GM18873 (cell line): ENCODE data around the gene RASSF1.

ENCODE experiments used
- ATAC-seq: cut with Tn5 transposase; IDR thresholded peaks from one replicate; pipeline ENCODE4 v1.9.1; 2021; ENCODE audit warnings: mild to moderate bottlenecking, moderate library complexity, moderate number of reproducible peaks; ENCODE audit not compliant: unreplicated experiment, low FRiP score

RASSF1 gene

DNA sequence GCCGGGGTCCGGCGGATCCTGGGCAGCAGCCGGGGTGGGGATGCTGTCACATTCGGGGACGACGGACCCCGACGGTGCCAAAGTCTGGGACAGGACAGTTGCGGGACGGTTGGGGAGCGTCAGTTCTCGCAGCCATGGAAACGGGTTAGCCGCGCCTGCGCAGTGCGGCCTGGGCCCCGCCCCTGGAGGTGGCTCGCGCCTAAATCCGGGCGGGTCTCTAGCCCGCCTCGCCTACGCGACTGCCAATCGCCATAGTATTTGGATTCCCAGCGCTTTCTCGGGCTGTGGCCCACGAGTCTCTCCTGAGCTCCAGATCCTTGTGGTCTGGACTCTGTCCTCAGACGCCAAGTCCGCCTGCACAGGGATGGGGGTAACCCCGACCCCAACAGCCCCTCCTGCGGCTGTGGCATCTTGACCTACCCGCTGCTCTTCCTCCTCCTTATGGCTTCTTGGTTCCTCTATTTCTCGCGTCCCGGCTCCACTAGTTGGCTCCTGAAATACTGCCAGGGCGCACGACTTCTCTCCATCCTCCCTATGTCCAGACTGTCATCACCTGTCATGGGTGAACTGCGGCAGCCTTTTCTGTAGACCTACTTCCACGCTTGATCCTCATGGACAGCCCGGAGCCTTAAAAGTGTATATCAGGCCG, 5.1 kb upstream of the RASSF1 start, which contains the start of gene ZMYND10:
ZMYND10 (minus strand) TSS at position 147 of the 649 bp plus-strand sequence. CDS start 153 bp downstream, outside the sequence.
- ATAC-seq: no peak

DNA sequence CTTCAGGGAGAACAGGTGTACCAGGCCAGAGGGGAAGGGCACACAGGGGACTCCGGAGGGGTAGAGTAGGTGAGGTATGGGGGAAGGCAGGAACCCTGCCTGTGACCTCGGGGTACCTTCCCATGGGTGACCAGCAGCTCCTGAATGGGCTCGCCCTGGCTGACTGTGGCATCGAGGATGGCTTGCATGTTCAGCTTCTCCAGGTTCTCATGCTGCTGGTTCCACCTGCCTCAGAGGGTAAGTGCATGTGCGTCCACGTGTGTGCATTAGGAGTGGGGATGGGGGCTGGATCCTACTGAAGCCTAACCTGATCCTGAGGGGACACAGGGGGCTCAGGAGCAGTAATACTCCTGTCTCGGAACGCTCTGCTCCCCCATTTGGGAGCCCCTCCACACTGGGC, 4.4 kb upstream of the RASSF1 start:
- no peak for ATAC-seq

DNA sequence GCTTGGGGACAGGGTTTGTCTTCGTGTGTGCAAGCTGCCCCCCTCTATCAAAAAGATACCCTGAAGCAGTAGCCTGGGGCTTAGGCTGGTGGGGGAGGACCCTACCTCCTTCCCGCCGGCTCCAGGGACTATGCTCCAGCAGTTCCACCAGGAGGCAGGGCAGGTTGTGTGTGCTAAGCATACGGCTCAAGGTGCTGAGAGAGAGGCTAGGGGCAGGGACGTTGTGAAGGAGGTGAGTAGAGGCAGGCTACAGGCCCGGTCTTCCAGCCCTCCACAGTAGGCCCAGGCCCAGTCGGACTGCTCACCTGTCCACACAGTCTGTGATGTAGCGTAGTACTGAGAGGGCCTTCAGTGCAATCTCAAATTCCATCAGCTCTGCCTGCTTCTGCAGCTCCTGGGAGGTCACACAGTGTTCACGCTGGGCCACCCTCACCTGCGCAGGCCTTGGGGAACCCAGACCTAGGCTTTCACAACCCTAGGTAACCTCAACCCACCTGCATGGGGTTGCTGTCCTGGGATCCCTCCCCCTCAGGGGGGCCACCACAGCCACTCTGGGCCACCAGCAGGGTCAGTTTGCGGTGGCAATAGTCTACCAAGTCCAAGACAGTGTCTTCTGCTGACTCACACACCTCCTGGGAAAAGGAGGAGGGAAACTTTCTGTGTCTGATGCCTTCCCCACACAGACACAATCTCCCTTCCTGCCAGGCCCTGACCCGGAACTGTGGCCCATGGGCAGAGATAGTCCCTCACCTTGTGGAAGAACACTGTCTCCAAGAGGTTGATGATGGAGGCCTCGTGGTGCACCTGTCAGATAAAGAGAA, 2.4 kb upstream of the RASSF1 start:
- no peak for ATAC-seq

DNA sequence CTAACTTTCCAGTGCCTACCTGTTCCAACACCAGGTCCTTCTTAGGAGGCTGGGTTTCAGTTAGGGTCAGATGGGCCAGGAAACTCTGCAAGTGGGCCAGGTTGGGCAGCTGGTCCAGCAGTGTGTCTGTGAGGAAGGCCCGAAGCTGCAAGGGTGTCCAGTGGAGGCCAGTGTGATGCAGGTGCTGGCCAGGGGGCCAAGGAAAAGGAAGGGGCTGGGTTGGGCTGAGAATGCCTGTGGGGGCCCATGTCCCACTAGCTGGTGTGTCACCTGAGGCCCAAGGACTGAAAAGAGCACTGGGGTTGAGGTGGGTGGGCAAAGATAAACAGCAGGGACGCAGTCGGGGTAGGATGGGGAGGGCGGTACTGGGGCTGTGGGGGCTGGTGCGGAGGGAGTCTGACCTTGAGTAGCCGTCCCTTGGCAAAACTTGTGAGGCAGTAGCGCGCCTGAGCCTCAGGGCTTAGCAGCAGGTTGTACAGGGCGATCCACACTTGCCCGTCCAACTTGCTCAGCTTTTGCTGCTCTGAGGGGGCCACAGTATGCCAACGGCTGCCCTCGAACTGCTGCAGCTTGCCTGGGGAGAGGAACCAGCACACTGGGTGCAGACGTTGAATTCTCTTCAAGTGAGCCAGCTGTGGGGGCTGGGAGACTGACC, 1.5 kb upstream of the RASSF1 start:
- ATAC-seq: no peak

DNA sequence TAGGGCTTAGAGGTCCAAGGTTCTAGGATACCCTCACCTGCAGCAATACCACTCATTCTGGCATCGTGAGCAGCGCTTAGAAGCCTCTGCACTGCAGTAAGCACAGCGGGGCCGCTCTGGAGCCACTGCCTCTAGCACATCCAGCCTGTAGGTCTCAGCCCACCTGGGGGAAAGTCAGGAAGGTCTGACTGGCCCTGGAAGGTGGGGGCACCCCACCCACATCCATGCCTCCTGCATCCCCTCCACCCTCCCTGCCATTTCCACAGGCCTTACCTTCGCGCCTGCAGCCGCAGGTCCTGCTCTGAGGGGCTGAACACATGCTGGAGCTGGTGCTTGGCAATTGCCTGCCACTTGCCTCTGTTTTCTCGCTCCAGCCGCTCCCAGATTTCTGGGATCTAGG, 901 bp upstream of the RASSF1 start:
- ATAC-seq: no peak

DNA sequence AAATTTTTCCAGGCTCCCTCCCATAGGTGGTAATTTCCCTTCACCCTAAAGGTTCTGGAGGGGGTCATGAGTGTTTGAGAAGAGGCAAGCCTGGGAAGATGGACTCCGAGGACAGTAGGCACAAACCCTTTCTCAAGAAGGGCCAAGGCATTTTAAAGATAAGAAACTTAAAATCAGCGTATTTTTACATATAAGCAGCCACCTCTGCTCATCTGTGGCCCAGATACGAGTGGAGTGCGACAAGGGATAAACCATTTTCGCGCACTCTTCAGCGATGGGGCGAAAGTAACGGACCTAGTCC, 539 bp downstream of the RASSF1 start:
- no peak for ATAC-seq

DNA sequence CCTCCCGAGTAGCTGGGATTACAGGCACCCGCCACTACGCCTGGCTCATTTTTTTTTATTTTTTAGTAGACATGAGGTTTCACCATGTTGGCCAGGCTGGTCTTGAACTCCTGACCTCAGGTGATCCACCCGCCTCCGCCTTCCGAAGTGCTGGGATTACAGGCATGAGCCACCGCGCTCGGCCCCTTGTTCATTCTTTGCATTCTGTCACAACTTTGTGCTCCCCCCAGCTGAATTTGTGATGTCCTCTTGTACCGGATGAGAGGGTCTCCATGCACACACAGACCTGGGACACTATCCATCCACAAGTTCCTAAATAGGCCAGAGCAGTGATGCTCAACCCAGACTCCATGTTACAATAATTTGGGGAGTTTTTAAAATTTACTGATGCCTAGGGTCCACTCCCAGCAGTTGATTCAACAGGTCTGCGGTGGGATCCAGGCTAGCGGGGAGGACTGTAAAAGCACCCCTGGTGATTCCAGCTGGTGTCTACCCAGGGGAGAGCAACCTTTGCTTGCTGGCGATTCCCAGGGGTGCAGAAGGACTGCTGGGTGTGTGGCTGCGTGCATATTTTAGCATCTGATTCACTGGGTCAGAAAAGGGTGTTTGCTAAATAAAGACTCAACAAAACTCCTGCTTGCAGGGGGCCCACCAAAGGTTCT, 1.0 kb downstream of the RASSF1 start:
- ATAC-seq: no peak

DNA sequence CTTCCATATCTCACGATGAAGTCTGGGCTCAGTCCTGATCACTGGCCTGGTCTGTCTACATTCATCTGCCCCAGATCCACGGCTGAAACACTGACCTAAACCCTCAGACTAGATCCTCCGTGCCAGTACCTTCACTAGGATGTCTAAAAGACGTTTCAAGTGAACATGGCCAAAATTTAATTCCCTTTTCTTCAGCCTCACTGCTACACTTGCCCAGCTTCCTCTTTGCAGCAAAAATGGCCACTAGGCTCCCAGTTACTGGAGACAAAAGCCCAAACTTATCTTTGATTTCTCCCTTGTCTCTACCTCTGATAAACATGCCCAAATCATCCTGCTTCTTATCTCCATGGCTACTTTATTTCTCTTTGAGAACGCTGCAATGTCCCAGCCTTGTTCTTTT, 1.7 kb downstream of the RASSF1 start:
- ATAC-seq: no peak

DNA sequence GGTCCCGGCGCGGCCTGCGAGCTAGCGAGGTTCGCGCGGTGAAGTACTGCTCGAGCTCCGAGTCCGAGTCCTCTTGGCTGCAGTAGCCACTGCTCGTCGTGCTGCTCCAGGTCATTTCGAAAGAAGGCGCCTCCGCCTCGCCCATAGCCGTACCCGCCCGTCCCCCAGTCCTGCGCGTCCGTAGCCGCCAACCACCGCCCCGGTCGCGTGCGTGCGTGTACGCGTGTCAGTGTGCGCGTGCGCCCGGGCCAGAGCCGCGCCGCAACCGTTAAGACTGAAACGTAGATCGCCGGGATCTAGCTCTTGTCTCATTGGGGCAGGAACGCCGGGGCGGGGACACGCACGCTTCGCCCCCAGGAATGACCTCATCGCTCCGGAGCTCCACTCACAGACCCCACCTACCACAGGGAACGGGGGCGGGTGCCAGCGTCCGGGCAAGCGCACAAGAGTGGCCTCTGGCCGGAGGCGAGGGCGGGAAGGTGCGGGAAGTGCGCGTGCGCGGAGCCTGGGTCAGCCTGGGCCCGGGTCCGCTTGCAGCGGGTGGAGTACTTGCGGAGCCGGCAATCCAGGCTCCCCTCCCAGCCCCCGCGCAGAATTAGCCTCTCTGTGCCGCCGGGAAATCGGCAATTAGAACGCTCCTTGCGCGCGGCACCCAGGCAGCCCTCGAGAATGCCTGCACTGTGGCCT, 3.3 kb downstream of the RASSF1 start:
- ATAC-seq: peak; percentile 75

DNA sequence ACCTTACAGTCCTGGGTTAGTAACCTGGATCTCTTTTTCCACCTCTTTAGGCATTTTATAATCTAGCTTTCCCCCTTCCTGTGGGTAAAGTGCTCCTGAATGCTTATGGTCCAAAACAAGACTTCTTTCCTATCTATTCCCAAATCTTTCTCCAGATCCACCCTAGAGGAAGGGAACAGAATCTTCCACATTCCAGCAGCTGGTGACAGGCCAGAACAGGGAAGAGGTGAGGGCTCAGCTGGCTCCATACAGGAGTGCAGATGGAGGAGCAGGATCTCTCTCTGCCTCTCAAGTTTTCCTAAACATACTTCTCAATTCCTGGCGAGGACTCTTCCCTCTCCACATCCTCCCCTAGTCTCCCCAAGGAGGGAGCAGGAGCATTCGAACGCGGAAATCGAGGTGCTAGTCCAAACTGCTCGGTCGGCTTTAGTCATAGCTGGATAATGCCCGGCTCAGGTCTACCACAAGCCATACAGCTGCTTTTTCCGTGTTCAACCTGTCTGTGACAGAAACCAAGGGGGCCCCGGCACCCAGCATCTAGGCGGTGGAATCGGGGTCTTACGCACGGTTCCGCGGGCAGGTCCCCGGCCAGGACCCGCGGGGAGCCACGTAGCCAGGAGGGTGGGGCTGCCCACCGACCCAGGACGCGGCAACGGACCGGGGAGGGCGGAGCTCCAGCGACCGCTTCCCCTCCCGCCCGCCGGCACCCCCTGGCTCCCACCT, 4.0 kb downstream of the RASSF1 start:
- peak; percentile 24 for ATAC-seq

DNA sequence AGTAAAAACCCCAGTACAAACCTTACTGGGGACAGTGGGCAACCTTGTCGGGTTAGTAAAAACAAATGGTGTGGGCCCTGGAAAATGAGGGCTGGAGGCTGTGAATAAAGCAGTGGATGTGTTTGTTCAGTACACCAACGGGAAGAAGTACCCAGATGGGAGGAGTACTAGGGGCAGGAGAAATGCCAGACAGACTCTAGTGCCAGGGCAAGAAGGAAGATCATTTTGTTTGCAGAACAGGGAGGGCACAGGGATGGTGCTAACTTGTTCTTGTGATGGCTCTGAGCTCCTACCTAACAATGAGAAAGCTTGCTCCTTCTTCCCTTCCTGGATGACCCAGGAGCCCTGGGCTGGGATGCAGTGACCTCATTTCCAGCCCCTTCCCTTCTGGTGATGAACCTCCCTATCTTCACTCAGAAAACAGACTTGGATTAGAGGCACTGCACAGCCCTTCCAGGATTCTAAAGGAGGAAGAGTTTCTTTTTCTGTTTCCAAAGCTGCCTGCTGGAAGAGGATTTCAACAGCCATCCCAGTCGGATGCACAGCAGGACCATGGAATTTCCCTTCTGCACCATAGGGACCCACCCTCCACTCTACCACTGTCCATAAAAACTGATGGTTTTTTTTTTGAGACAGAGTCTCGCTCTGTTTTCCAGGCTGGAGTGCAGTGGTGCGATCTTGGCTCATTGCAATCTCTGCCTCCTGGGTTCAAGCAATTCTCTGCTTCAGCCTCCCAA, 6.1 kb downstream of the RASSF1 start:
- no peak for ATAC-seq

DNA sequence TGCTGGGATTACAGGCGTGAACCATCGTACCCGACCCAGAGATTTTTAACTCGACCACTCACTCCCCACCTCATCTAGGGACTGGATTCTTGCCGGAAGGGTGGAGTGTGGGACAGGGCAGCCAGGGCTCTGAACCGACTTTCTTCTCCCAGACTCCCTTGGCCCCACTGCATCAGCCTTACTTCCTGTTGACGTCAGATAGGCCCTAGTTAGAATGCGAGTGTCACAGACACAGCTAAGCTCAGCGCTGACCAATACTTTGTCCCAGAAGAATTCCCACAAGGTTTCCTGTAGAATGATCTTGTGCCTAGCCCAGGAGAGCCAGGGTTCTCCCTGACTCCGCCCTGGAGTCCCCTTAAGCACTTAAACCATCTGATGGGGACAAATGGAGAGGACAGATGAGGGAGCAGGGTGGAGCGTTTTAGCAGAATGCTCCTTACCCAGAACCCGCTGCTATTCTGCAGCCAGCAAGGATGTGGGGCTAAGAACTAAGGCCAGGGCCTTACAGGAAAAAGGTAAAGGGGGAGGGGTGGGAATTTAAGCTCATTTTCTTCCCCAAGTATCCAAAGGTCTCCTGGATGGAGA, 6.8 kb downstream of the RASSF1 start:
- no peak for ATAC-seq

DNA sequence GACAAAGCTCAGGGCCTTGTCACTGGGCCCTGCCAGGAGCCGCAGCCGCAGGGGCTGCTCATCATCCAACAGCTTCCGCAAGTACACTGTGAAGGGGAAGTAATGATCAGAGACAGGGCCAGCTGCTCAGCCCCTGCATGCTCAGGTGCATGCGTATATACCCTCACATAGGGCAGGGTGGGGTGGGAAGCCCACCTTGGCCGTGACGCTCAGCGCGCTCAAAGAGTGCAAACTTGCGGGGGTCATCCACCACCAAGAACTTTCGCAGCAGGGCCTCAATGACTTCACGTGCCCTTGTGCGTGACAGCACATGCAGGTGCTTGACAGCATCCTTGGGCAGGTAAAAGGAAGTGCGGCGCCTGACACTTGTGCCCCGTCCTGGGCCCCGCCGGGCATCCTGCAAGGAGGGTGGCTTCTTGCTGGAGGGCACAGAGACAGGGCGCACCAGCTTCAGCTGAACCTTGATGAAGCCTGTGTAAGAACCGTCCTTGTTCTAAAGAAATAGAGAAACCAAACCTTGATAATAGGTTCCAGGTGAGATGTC, 9.2 kb downstream of the RASSF1 start:
- no peak for ATAC-seq

DNA sequence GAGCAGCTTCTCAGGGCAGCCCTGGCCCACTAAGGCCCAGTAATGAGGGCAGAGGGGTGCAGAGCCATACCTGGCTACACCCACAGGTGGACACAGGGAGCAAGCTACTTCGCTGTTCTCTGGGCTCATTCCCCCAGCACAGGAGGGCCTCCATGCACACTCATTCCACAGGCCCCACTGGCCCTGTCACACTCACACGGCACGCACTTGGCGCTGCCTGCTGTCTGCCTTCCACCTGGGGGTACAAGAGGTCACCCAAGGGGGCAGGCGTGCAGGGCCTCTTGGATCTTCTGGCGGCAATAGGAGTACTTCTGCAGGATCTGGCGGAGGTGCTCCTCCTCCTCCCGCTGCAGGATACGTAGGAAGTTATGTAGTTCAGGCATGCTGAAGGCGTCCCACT, 10.3 kb downstream of the RASSF1 start:
- ATAC-seq: no peak

DNA sequence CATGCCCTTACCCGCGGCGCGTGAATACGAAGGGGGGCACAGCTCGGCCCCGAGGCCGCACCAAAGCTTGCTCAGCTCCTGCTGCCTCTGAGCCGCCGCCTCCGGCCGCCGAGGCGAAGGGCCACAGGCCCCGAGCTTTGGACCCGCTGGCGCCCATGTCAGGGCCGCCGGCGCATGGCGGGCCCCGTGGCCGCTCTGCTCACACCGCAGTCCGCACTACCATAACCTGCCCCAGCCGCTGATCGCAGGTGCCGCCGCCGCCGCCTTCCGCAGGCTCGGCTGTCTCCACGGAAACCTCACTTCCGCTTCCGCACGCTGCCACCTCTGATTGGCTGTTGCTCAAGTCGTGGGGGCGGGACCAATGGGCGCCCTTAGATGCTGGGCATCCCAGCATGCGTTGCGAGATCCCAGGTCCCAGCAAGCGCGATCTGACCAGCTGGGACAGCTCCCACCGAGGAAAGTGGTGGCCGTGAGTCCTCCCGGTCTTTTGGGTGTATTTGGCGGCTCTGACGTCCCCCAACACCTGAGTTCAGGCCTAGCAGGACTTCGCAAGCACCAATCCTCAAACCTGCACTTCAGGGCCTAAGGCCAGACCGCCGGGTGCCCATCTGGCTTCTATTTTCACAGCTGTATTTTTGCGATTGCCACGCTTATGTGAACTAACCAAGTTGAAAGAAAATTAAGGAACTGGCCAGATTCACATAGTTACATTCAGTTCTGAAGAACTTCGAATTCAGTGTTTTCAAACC, 12.5 kb downstream of the RASSF1 start, which contains the start of gene TUSC2:
TUSC2 (minus strand) TSS at position 281 of the 749 bp plus-strand sequence; CDS start at position 157, 124 bp downstream.
- peak; percentile 75 for ATAC-seq

DNA sequence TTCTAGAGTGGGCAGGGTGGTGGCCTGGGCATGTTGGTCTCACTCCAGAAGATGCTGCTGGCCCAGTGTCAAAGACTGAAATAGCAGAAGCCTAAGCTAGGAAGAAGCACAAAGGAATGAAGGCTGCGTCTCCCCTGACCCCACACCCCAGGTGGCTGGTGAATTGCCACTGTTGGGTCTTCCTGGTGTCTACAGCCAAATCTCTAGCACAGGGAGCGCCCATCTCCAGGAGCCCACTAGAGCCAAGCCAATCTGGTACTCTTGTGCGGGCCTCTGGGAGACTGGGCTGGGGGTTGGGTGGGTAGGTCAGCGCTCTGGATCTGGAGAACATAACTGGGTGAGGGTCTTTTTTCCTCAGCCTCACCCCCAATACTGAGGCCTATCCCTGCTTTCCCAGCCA, 13.5 kb downstream of the RASSF1 start:
- ATAC-seq: no peak

DNA sequence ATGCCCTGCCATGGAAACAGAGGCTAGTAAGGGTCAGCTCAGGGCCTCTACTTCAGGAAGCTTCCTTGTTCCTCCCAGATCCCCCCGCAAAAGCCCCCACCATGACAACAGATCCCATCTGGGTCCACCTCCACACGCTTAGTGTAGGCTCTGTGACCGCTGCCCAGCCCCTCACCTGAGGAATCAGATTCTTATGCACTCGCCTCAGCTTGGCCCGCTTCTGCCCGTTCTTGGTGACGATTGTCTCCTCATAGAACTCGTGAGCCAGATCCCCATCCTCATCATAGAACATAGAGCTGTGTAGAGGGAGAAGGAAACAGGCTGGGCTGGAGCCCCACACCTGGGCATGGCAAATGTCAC, 14.5 kb downstream of the RASSF1 start:
- ATAC-seq: no peak
